GM13977 (cell line): Measurements from ENCODE around the gene B4GALT7.

Source experiments
- DNase-seq: peaks from one replicate; pipeline ENCODE4 v3.0.0; 2012; ENCODE audit warnings: low spot score
- in situ Hi-C: fragments of 300-500 bp; cut with MboI; formaldehyde crosslinking; loops from one replicate; pipeline ENCODE4 v1.12.0; 2022; ENCODE audit warnings: low sequenced_read_pairs, low pct_unique_long_range_greater_than_20kb, mixed read lengths, inconsistent platforms; ENCODE audit not compliant: unreplicated experiment
- TF ChIP-seq, protein P1 (sequence below): IDR thresholded peaks from 2 replicates; pipeline ENCODE4 v1.5.1; 2012; ENCODE audit warnings: mild to moderate bottlenecking, control low read depth; ENCODE audit not compliant: insufficient read depth; ENCODE audit errors: extremely low read depth, missing control alignments

B4GALT7 gene

DNA sequence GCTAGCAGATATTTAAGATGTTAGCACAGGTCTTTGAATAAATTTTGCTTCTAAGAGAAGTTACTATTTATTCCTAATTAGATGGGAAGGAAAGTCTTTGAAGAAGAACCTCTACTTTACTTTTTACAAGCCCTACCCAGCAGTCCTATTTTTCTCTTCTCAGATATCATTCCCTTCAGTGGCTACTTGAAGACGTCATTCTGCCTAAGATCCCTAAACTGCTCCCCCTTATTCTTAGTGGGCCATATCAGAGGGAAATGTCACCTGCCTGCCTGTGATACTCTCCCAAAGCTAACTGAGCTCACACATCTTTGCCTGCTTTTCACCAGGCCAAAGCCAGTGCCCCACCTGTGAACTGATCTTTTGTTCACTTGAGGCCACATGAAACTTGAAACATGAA lies 24.4 kb upstream of the B4GALT7 start:
- DNase-seq, result no peak
- TF ChIP-seq, protein P1, sequence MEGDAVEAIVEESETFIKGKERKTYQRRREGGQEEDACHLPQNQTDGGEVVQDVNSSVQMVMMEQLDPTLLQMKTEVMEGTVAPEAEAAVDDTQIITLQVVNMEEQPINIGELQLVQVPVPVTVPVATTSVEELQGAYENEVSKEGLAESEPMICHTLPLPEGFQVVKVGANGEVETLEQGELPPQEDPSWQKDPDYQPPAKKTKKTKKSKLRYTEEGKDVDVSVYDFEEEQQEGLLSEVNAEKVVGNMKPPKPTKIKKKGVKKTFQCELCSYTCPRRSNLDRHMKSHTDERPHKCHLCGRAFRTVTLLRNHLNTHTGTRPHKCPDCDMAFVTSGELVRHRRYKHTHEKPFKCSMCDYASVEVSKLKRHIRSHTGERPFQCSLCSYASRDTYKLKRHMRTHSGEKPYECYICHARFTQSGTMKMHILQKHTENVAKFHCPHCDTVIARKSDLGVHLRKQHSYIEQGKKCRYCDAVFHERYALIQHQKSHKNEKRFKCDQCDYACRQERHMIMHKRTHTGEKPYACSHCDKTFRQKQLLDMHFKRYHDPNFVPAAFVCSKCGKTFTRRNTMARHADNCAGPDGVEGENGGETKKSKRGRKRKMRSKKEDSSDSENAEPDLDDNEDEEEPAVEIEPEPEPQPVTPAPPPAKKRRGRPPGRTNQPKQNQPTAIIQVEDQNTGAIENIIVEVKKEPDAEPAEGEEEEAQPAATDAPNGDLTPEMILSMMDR, result no peak
- in situ Hi-C loops, result no loop called here

- TF ChIP-seq, protein P1, result no peak
- in situ Hi-C loops, result no loop called here
- no peak for DNase-seq
Measured at GRCh38 chr5:177576169-177576568, 23.8 kb upstream of the B4GALT7 start.

DNA sequence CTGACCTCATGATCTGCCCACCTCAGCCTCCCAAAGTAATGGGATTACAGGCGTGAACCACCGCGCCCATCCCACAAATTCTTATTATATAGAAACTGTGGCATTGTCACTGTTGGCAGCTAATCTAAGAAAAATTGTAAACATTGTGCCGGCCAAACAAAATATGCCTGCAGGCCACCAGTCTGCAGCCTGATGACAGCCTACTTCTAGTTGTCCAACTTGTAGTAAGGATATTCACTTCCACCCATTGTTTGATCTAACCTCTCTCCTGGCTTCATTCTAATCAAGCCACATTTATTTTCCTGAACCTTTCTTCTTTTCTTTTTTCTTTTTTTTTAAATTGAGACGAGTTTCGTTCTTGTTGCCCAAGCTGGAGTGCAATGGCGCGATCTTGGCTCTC lies 21.6 kb upstream of the B4GALT7 start:
- in situ Hi-C loops, result no loop called here

DNA sequence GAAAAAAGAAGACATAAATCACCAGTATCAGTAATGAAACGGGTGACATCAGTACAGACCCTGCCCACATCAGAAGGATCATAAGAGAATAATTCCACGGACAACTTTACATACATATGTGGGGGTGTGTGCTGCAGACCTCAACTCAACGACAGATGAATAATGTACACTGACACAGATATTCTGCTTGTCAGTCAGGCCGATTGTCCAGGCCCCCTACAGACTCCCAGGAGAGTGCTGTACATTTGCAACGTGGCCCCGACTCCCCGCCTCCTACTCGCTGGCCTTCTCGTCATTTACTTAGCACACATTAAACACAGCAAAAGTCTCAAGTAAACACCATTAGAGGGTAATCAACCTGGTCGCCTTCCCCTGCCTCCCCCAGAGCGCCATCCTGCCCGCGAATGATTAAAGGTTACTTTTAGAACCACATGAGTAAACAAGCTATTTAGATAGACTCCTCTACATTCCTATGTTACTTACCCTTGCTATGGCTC lies 11.5 kb upstream of the B4GALT7 start:
- no peak for DNase-seq
- in situ Hi-C loops, result no loop called here
- TF ChIP-seq, protein P1, result no peak

More for the DNA sequence above, 21.6 kb upstream of the B4GALT7 start:
- TF ChIP-seq, protein P1, result no peak
- DNase-seq, result no peak

DNA sequence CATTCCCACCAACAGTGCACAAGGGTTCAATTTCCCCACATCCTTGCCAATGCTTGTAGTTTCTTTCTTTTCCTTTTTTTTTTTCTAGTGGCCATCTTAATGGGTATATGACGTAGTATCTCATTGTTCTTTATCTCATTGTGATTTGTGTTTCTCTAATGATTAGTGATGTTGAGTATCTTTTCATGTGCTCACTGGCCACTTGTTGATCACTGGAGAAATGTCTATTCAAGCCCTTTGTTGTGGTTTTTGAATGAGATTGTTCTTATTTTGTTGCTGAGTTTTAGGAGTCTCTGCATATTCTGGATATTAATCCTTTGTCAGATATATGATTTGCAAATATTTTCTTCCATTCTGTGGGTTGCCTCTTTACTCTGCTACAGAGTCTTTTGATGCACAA lies 9.5 kb upstream of the B4GALT7 start:
- TF ChIP-seq, protein P1, result no peak
- no peak for DNase-seq
- in situ Hi-C loops, result no loop called here

DNA sequence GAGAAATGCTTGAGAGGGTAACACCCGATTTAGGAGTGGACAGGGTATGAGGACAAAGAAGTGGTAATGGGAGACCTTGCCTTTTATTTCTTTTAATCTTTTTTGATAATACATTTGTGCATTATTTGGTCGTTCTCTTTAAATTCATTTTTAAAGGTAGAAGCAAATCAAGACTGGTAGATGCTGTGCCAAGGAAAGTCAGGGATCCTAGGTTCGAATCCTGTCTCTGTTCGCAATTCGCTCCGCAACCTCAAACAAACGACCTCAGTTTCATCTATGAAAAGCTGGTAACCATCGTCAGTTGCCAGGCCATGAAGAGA lies 8.3 kb upstream of the B4GALT7 start:
- TF ChIP-seq, protein P1, result no peak
- in situ Hi-C loops, result no loop called here
- DNase-seq, result no peak
